GM19468 (cell line): ENCODE results near the gene PPP2R2B.

Source experiments
- ATAC-seq: cut with Tn5 transposase; IDR thresholded peaks from one replicate; pipeline ENCODE4 v1.9.1; 2021; ENCODE audit warnings: mild to moderate bottlenecking, moderate library complexity, moderate number of reproducible peaks; ENCODE audit not compliant: unreplicated experiment; ENCODE audit errors: extremely low read depth

Gene PPP2R2B

GRCh38 chr5:146878476-146879172 is at the start of gene PPP2R2B:
PPP2R2B (minus strand) TSS chr5:146878757.
- no peak for ATAC-seq

DNA sequence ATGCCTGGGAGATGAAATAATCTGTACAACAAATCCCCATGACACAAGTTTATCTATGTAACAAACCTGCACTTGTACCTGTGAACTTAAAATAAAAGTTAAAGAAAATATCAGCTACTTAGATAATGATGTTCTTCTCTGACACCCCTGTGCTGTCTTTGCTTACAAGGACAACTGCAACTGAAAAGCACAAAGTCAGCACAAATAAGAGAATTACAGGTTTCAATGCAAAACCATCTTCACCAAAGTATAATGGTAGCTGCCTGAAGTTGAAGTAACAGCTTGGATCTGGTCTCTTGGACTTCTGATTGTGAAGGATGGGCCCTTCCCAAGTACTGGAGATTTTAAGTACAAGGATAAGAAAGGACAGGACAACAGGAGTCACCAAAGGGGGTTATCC is 45.6 kb upstream of the PPP2R2B start:
- no peak for ATAC-seq

GRCh38 chr5:146921225-146921624 is 42.7 kb upstream of the PPP2R2B start:
- no peak for ATAC-seq

DNA sequence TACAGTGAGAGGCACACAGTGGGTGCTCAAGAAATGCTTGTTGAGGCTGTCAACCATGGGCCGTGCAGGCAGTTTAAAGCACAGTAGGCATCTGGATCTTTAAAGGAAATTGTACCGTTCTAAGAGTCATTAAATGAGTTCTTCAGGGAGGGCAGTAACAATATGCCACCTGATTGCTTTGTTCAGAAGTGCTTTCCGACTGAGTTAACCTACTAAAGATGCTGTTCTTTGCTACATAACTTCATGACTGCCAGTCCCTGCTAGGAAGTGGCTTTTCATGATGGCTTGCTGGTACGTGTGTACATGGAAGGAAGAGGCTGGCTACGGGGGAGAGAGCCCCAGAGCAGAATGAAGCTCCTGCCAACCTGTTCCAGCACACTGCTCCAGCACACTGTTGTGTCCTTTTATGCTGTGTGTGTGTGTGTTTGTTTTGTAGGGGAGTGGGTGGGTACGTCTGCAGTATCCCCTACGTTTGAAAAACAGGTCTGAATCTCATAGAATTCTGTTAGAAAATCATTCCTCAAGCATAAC is 41.9 kb upstream of the PPP2R2B start:
- no peak for ATAC-seq

DNA sequence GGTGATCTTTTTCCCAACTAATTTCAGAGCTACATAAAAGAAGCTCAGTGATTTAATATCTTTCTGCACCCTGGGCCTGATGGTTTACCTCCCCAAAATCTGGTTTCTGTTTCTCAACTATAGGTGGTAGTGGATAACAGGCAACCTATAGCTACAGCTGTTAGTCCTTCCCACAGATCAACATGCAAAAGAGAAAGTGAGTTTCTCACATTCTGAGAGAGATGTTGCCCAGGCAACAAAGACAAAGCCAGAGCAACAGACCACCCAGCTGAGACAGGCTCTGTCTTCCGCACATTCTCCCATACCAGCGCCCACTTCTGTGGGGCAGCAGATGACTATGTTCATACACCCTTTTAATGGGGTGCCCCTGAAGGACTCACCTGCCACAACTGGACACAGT is 40.7 kb upstream of the PPP2R2B start:
- no peak for ATAC-seq

GRCh38 chr5:146917931-146918330 is 39.4 kb upstream of the PPP2R2B start:
- ATAC-seq: no peak

GRCh38 chr5:146912874-146913273 is 34.3 kb upstream of the PPP2R2B start:
- ATAC-seq: no peak

- ATAC-seq: no peak
Observed at GRCh38 chr5:146910239-146910638, 31.7 kb upstream of the PPP2R2B start.

DNA sequence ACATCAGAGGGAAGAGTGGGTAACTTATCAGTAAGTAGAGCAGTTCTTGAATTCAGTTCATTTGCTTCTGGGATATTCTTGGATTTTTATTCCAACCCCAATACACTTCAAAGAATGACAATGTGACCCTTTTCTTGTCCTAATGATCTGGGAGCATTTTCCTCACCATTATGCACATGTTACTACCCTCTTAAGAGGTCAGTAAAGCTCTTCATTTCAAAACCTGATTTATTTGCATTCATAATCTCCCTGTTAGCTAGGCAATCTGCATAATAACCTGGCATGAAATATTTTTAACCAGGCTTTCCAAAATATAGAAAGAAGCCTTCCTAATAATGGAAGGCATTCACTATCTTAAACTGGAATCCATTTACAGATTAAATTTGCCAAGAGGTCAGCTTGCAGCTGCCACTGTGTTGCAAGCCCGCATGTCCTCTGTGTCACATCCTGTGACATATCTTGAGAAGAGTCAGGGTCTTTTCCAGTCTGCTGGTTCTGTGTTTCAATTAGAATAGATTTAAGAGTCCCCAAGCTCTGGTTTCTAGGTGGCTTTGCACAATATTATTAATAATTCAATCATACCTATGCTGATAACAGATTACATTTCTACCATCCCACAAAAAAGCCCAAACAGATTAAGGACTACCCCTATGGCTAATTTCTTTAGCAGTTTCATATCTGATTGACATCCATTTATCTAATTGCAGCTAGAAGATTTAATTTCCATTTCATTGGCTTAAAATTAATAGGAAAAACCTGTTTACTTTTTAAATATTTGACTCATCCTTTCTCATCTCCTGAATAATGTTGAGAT is 30.9 kb upstream of the PPP2R2B start:
- ATAC-seq: no peak

DNA sequence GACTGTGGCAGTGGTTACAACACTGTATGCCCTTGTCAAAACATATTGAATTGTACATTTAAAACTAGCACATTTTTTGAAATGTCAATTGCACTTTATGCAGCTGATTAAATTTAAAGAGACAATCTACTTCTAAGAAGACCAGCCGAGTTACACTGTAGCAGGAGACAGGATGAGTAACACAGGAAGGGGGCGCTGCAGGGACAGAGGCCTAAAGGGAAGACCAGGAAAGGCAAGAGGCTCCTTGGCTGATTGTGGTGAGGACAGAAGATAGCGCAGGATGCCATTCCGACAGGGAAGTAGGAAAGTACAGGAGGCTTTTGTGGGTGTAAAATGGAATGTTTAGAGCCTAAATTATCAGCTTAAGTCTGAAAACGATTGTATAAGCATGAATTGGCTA is 28.2 kb upstream of the PPP2R2B start:
- no peak for ATAC-seq

DNA sequence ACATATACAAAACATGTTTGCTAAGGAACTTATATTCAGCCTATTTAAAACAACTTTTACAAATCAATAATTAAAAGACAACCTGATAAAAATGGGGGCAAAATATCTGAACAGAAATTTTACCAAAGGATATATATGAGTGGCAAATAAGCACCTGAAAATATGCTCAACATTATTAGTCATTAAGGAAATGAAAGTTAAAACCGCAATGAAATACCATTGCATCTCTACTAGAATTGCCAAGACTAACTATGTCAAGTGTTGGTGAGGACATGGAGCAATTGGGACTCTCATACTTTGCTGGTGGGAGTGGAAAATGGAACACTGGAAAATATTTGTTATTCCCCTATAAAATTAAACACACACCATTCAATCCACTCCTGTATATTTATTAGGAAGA is 26.3 kb upstream of the PPP2R2B start:
- no peak for ATAC-seq

DNA sequence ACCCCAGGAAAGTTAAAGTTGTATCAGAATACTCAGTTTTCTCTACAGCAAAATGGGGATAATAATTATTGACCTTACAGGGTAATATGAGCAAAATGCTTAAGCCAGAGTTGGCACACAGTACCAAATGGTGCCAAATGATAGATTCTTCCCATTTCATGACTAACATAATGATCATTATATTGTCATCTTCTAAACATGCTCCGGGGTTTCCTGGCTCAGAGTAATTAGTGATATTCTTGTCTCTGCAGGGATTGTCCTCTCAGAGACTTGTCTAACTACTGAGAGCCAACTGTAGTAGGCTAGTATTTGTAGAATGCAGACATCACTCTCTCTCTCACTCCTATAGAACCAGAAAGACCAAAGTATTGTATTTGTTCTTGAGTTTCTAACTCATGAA is 25.2 kb upstream of the PPP2R2B start:
- ATAC-seq: no peak

GRCh38 chr5:146902471-146902870 is 23.9 kb upstream of the PPP2R2B start:
- no peak for ATAC-seq

- no peak for ATAC-seq
Observed at GRCh38 chr5:146897061-146897460, 18.5 kb upstream of the PPP2R2B start.

- ATAC-seq: no peak
Observed at GRCh38 chr5:146894753-146895521, 16.4 kb upstream of the PPP2R2B start.

- ATAC-seq: no peak
Observed at GRCh38 chr5:146893991-146894390, 15.4 kb upstream of the PPP2R2B start.

- ATAC-seq: no peak
Observed at GRCh38 chr5:146892231-146892630, 13.7 kb upstream of the PPP2R2B start.

DNA sequence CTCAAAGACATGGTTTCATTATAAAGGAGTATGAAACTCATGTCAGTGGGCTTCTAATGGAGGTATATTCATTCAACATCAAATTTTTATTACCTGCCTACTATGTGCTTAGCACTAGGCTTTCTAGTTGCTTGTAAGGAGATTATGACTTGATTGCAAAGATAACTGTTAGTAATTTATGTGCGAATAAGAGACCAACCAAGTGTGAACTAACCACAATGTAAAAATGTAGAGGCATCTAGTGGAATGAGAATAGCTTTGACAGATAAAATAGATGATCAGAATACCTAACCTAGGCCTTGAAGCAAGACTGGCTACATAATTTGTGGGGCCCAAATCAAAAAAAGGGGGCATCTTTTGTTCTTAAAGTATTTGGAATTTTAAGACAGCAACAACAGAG is 13.0 kb upstream of the PPP2R2B start:
- ATAC-seq: no peak

- no peak for ATAC-seq
Observed at GRCh38 chr5:146890731-146891440, 12.3 kb upstream of the PPP2R2B start.

GRCh38 chr5:146890066-146890465 is 11.5 kb upstream of the PPP2R2B start:
- ATAC-seq: no peak
